Activated CD8-positive, alpha-beta memory T cell treated with anti-CD3 and anti-CD28 coated beads, Interleukin-2, amount 50 U/mL, for 1 hour (primary cell): ENCODE measurements around the gene LFNG.
"Not testable (repeated sequence)": the region's sequence is repeated elsewhere in the genome, so short reads cannot be mapped to it uniquely, and the experiment has no call there.

Experiments
- DNase-seq: peaks from one replicate; pipeline ENCODE4 v3.0.0-alpha.2; 2020; ENCODE audit errors: extremely low read depth

LFNG gene

GRCh38 chr7:2530071-2530987, 10.8 kb downstream of the LFNG start:
- DNase-seq = no peak

GRCh38 chr7:2530994-2531795, 11.6 kb downstream of the LFNG start:
- DNase-seq = not testable (repeated sequence)

GRCh38 chr7:2531796-2532110, 12.2 kb downstream of the LFNG start:
- DNase-seq = not testable (repeated sequence)

- not testable (repeated sequence) for DNase-seq
These were observed 12.7 kb downstream of the LFNG start for GRCh38 chr7:2532199-2532772.

GRCh38 chr7:2532816-2533215, 13.2 kb downstream of the LFNG start:
- DNase-seq = not testable (repeated sequence)

GRCh38 chr7:2533566-2533965, 14.0 kb downstream of the LFNG start:
- not testable (repeated sequence) for DNase-seq

- DNase-seq = not testable (repeated sequence)
These were observed 14.6 kb downstream of the LFNG start for GRCh38 chr7:2534214-2534613.

GRCh38 chr7:2535872-2536627, 16.5 kb downstream of the LFNG start:
- not testable (repeated sequence) for DNase-seq

- no peak for DNase-seq
These were observed 18.6 kb downstream of the LFNG start for GRCh38 chr7:2537981-2538851.

GRCh38 chr7:2539031-2539911, 19.7 kb downstream of the LFNG start:
- no peak for DNase-seq

- DNase-seq = no peak
These were observed 20.6 kb downstream of the LFNG start for GRCh38 chr7:2540133-2540532.

- DNase-seq = no peak
These were observed 21.1 kb downstream of the LFNG start for GRCh38 chr7:2540641-2541051.

GRCh38 chr7:2541291-2542010, 21.9 kb downstream of the LFNG start:
- no peak for DNase-seq

- DNase-seq = no peak
These were observed 22.7 kb downstream of the LFNG start for GRCh38 chr7:2542011-2542915.

GRCh38 chr7:2542916-2543871, 23.6 kb downstream of the LFNG start:
- DNase-seq = no peak

GRCh38 chr7:2544541-2545188, 25.1 kb downstream of the LFNG start:
- DNase-seq = no peak
